GM12891 (cell line): ENCODE measurements around the gene QRFPR.

ENCODE experiments used
- PAX5 ChIP-seq: IDR thresholded peaks from 2 replicates; pipeline ENCODE4 v1.6.1; 2011; ENCODE audit warnings: low read length, moderate library complexity, mild to moderate bottlenecking; ENCODE audit not compliant: insufficient read depth, severe bottlenecking
- POLR2A ChIP-seq: IDR thresholded peaks from 2 replicates; pipeline ENCODE4 v1.6.1; 2011; ENCODE audit warnings: low read depth, low read length, control low read depth
- POLR2AphosphoS5 ChIP-seq: IDR thresholded peaks from 2 replicates; pipeline ENCODE4 v1.6.1; 2011; ENCODE audit warnings: low read depth, low read length, control low read depth
- SPI1 ChIP-seq: IDR thresholded peaks from 2 replicates; pipeline ENCODE4 v1.6.1; 2011; ENCODE audit warnings: low read depth, low read length, control low read depth
- TAF1 ChIP-seq: IDR thresholded peaks from 2 replicates; pipeline ENCODE4 v1.6.1; 2011; ENCODE audit warnings: low read depth, low read length, control low read depth

DNA sequence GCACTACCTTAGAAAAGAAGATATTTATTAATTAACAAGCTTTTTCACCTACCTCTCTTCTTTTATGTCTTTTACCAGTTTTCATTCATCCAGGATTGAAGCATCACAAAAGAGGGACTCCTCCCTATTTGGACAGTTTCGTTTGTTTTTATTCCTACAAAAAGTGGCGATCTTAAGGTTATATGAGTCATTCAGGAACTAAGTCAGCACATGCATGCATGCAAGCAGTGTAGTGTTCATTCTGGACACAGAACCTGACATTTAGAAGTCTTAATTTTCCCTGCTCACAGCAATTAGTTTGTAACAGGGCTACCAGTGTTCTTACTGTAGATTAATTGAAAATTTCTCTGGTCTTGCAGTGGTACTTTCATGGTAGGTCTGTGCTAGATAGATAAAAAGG, 47.9 kb upstream of the QRFPR start:
- TF ChIP-seq POLR2A (no peak), TAF1 (no peak), POLR2AphosphoS5 (no peak), SPI1 (no peak), PAX5 (no peak)
